Central memory CD8-positive, alpha-beta T cell (primary cell): Measurements from ENCODE around the gene PCDHB5.
A peak's percentile ranks its signal among the peaks of the same experiment; 100 is the strongest.
"Not testable (repeated sequence)": the region's sequence is repeated elsewhere in the genome, so short reads cannot be mapped to it uniquely, and the experiment has no call there.

ENCODE experiments used
- ATAC-seq: fragments of 150-1000 bp; cut with Tn5 transposase; replicated peaks from 2 replicates; pipeline ENCODE4 v1.10.0; 2022; ENCODE audit warnings: mild to moderate bottlenecking, moderate FRiP score, moderate number of reproducible peaks; ENCODE audit not compliant: poor library complexity, severe bottlenecking; ENCODE audit errors: extremely low read depth
- DNase-seq, 2 donors: peaks; one replicate each; pipeline ENCODE4 v3.0.0; 2021; ENCODE audit warnings: low spot score in 2 of 2
- H3K27ac Mint-ChIP-seq: one replicate; pipeline ENCODE4 v1.8.0; 2022; ENCODE audit warnings: low read depth, mild to moderate bottlenecking, moderate library complexity, mixed read lengths
- H3K27me3 Mint-ChIP-seq: one replicate; pipeline ENCODE4 v1.8.0; 2022; ENCODE audit warnings: mixed read lengths
- H3K36me3 Mint-ChIP-seq: one replicate; pipeline ENCODE4 v1.8.0; 2022; ENCODE audit warnings: mild to moderate bottlenecking, moderate library complexity, mixed read lengths; ENCODE audit not compliant: insufficient read depth
- H3K4me1 Mint-ChIP-seq: one replicate; pipeline ENCODE4 v1.8.0; 2022; ENCODE audit warnings: mixed read lengths
- H3K4me3 Mint-ChIP-seq: one replicate; pipeline ENCODE4 v1.8.0; 2022; ENCODE audit warnings: mild to moderate bottlenecking, moderate library complexity, mixed read lengths
- H3K9me3 Mint-ChIP-seq: one replicate; pipeline ENCODE4 v1.8.0; 2022; ENCODE audit warnings: mixed read lengths

PCDHB5 gene

GRCh38 chr5:141135030-141135717 lies at the start of gene PCDHB5:
PCDHB5 (plus strand) TSS chr5:141135206; CDS start chr5:141135435, 229 bp downstream.
- Mint-ChIP-seq H3K4me1 (peaks cover 7% of the 10 kb centered on the region), H3K4me3 (peak within 1 kb of the TSS; percentile 59), H3K27ac (no peak within 1 kb of the TSS), H3K9me3 (peaks cover 11% of the 10 kb centered on the region), H3K27me3 (peaks cover 15% of the 10 kb centered on the region), H3K36me3 (no peaks in the 10 kb centered on the region)
- ATAC-seq: no peak
- DNase-seq: no peak

- Mint-ChIP-seq H3K27me3 (peaks cover 49% of the 10 kb centered on the region), H3K36me3 (peaks cover 2% of the 10 kb centered on the region), H3K27ac (peak within 1 kb of the TSS; percentile 24), H3K9me3 (no peaks in the 10 kb centered on the region), H3K4me1 (no peaks in the 10 kb centered on the region), H3K4me3 (peak within 1 kb of the TSS; percentile 61)
- DNase-seq (no peak), ATAC-seq (no peak)
Observed at GRCh38 chr5:141094481-141095262, 40.3 kb upstream of the PCDHB5 start, which contains the start of gene PCDHB2. PCDHB2 (plus strand) TSS chr5:141094615; CDS start chr5:141094791, 176 bp downstream.

DNA sequence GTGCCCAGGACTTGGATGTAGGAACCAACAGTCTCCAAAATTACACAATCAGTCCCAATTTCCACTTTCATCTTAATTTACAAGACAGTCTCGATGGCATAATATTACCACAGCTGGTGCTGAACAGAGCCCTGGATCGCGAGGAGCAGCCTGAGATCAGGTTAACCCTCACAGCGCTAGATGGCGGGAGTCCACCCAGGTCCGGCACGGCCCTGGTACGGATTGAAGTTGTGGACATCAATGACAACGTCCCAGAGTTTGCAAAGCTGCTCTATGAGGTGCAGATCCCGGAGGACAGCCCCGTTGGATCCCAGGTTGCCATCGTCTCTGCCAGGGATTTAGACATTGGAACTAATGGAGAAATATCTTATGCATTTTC lies 39.8 kb upstream of the PCDHB5 start:
- DNase-seq (no peak), ATAC-seq (no peak)
- H3K36me3 Mint-ChIP-seq: peaks cover 2% of the 10 kb centered on the region
- no peak overlapping the region for H3K27ac Mint-ChIP-seq
- no peaks in the 10 kb centered on the region for H3K4me1 Mint-ChIP-seq
- no peaks in the 10 kb centered on the region for H3K9me3 Mint-ChIP-seq
- no peak overlapping the region for H3K4me3 Mint-ChIP-seq
- H3K27me3 Mint-ChIP-seq: peaks cover 53% of the 10 kb centered on the region

DNA sequence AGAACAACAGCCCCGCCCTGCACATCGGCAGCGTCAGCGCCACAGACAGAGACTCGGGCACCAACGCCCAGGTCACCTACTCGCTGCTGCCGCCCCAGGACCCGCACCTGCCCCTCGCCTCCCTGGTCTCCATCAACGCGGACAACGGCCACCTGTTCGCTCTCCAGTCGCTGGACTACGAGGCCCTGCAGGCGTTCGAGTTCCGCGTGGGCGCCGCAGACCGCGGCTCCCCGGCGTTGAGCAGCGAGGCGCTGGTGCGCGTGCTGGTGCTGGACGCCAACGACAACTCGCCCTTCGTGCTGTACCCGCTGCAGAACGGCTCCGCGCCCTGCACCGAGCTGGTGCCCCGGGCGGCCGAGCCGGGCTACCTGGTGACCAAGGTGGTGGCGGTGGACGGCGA lies 38.8 kb upstream of the PCDHB5 start:
- peaks cover 52% of the 10 kb centered on the region for H3K27me3 Mint-ChIP-seq
- not testable (repeated sequence) for H3K27ac Mint-ChIP-seq, H3K4me3 Mint-ChIP-seq, H3K4me1 Mint-ChIP-seq, DNase-seq, ATAC-seq, H3K36me3 Mint-ChIP-seq, H3K9me3 Mint-ChIP-seq

DNA sequence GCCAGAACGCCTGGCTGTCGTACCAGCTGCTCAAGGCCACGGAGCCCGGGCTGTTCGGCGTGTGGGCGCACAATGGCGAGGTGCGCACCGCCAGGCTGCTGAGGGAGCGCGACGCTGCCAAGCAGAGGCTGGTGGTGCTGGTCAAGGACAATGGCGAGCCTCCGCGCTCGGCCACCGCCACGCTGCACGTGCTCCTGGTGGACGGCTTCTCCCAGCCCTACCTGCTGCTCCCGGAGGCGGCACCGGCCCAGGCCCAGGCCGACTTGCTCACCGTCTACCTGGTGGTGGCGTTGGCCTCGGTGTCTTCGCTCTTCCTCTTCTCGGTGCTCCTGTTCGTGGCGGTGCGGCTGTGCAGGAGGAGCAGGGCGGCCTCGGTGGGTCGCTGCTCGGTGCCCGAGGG lies 38.4 kb upstream of the PCDHB5 start:
- not testable (repeated sequence) for DNase-seq, ATAC-seq, H3K4me1 Mint-ChIP-seq, H3K9me3 Mint-ChIP-seq, H3K36me3 Mint-ChIP-seq, H3K27ac Mint-ChIP-seq, H3K4me3 Mint-ChIP-seq
- peaks cover 52% of the 10 kb centered on the region for H3K27me3 Mint-ChIP-seq

GRCh38 chr5:141100243-141100805 lies 34.7 kb upstream of the PCDHB5 start, which contains the start of gene PCDHB3:
PCDHB3 (plus strand) TSS chr5:141100473; CDS start chr5:141100650, 177 bp downstream.
- ATAC-seq (no peak), DNase-seq (no peak)
- no peak within 1 kb of the TSS for H3K4me3 Mint-ChIP-seq
- H3K4me1 Mint-ChIP-seq: no peaks in the 10 kb centered on the region
- no peaks in the 10 kb centered on the region for H3K9me3 Mint-ChIP-seq
- peaks cover 2% of the 10 kb centered on the region for H3K36me3 Mint-ChIP-seq
- H3K27ac Mint-ChIP-seq: no peak within 1 kb of the TSS
- peaks cover 19% of the 10 kb centered on the region for H3K27me3 Mint-ChIP-seq

DNA sequence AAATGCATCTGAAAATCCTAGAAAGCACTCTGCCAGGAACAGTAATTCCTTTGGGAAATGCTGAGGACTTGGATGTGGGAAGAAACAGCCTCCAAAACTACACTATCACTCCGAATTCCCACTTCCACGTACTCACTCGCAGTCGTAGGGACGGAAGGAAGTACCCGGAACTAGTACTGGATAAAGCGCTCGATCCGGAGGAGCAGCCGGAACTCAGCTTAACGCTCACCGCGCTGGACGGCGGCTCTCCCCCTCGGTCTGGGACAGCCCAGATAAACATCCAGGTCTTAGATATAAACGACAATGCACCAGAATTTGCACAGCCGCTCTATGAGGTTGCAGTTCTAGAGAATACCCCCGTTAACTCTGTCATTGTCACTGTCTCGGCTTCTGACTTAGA lies 33.9 kb upstream of the PCDHB5 start:
- Mint-ChIP-seq H3K27ac (no peak overlapping the region), H3K27me3 (peaks cover 19% of the 10 kb centered on the region), H3K4me1 (no peaks in the 10 kb centered on the region), H3K4me3 (no peak overlapping the region), H3K36me3 (peaks cover 2% of the 10 kb centered on the region), H3K9me3 (no peaks in the 10 kb centered on the region)
- DNase-seq: no peak
- no peak for ATAC-seq

GRCh38 chr5:141102070-141102469 lies 32.9 kb upstream of the PCDHB5 start:
- not testable (repeated sequence) for H3K4me3 Mint-ChIP-seq, H3K36me3 Mint-ChIP-seq, DNase-seq, H3K27ac Mint-ChIP-seq, H3K4me1 Mint-ChIP-seq, ATAC-seq, H3K9me3 Mint-ChIP-seq
- peaks cover 19% of the 10 kb centered on the region for H3K27me3 Mint-ChIP-seq

GRCh38 chr5:141102471-141102870 lies 32.5 kb upstream of the PCDHB5 start:
- DNase-seq, ATAC-seq, H3K27ac Mint-ChIP-seq, H3K36me3 Mint-ChIP-seq, H3K9me3 Mint-ChIP-seq, H3K4me3 Mint-ChIP-seq, H3K4me1 Mint-ChIP-seq: not testable (repeated sequence)
- H3K27me3 Mint-ChIP-seq: peaks cover 19% of the 10 kb centered on the region

- H3K4me1 Mint-ChIP-seq: no peaks in the 10 kb centered on the region
- ATAC-seq (no peak), DNase-seq (no peak)
- no peak overlapping the region for H3K27ac Mint-ChIP-seq
- no peaks in the 10 kb centered on the region for H3K9me3 Mint-ChIP-seq
- no peak overlapping the region for H3K4me3 Mint-ChIP-seq
- peaks cover 4% of the 10 kb centered on the region for H3K27me3 Mint-ChIP-seq
- no peaks in the 10 kb centered on the region for H3K36me3 Mint-ChIP-seq
Observed at GRCh38 chr5:141105350-141105749, 29.7 kb upstream of the PCDHB5 start.

- no peak overlapping the region for H3K27ac Mint-ChIP-seq
Observed at GRCh38 chr5:141119250-141119649, 15.8 kb upstream of the PCDHB5 start.

DNA sequence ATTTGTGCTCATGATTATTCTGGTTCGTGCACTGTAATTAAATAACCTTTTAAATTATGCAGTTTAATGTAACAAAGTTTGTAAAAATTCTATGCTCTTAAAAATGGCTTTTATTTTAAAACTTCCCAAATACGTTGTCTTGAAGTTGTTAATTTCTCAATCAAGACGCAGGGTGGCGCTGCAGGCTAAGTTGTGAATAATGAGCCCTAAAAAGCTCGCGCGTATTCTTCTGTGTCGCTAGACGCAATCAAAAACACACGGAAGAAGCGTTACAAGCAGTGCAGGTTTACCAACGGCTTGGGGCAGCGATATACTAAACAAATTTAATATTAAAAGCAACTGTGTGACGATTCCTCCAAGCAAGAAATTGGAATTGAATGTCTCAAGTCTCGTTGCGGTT lies 13.4 kb upstream of the PCDHB5 start, which contains the start of gene PCDHB4:
Gene PCDHB4, plus strand, starts transcription at position 256 of the 400 bp plus-strand sequence. CDS start 181 bp downstream, outside the sequence.
- DNase-seq: no peak
- Mint-ChIP-seq H3K27me3 (peaks cover 18% of the 10 kb centered on the region), H3K4me1 (no peaks in the 10 kb centered on the region), H3K4me3 (no peak within 1 kb of the TSS), H3K9me3 (peaks cover 2% of the 10 kb centered on the region), H3K27ac (no peak within 1 kb of the TSS), H3K36me3 (no peaks in the 10 kb centered on the region)
- ATAC-seq: no peak

More at GRCh38 chr5:141119250-141119649, 15.8 kb upstream of the PCDHB5 start:
- H3K36me3 Mint-ChIP-seq: no peaks in the 10 kb centered on the region
- peaks cover 12% of the 10 kb centered on the region for H3K9me3 Mint-ChIP-seq
- peaks cover 25% of the 10 kb centered on the region for H3K27me3 Mint-ChIP-seq
- DNase-seq (no peak), ATAC-seq (no peak)
- H3K4me3 Mint-ChIP-seq: no peak overlapping the region
- no peaks in the 10 kb centered on the region for H3K4me1 Mint-ChIP-seq
